OCI-LY1 (cell line): ENCODE results near the gene GMEB1.
A peak's percentile ranks its signal among the peaks of the same experiment; 100 is the strongest.

Source experiments
- H2AFZ ChIP-seq: fragments of 200-600 bp; sonication (generic), shearing (Covaris generic); 2 replicates; pipeline ENCODE4 v1.6.0; 2014; ENCODE audit warnings: antibody characterized with exemption, mild to moderate bottlenecking, low read length
- H3F3A ChIP-seq: fragments of 200-600 bp; sonication (generic), shearing (Covaris generic); 2 replicates; pipeline ENCODE4 v1.6.0; 2014; ENCODE audit warnings: mild to moderate bottlenecking, antibody characterized with exemption, low read length, moderate library complexity; ENCODE audit not compliant: insufficient read depth
- H3K27ac ChIP-seq: fragments of 200-600 bp; sonication (generic); 2 replicates; pipeline ENCODE4 v1.5.1; 2014; ENCODE audit warnings: low read length, mixed run types, mild to moderate bottlenecking, low read depth; ENCODE audit not compliant: poor library complexity, severe bottlenecking
- H3K27me3 ChIP-seq: fragments of 200-600 bp; sonication (generic); 2 replicates; pipeline ENCODE4 v1.6.0; 2014; ENCODE audit warnings: antibody characterized with exemption, mild to moderate bottlenecking, low read length, moderate library complexity; ENCODE audit not compliant: insufficient read depth
- H3K36me3 ChIP-seq: fragments of 200-600 bp; sonication (generic); 2 replicates; pipeline ENCODE4 v1.6.1; 2014; ENCODE audit warnings: mild to moderate bottlenecking, antibody characterized with exemption, low read length, moderate library complexity, mixed read lengths; ENCODE audit not compliant: insufficient read depth
- H3K4me1 ChIP-seq: fragments of 200-600 bp; sonication (generic); 2 replicates; pipeline ENCODE4 v1.5.1; 2014; ENCODE audit warnings: mild to moderate bottlenecking, low read length, moderate library complexity; ENCODE audit not compliant: insufficient read depth, severe bottlenecking
- H3K4me2 ChIP-seq: fragments of 200-600 bp; sonication (generic), shearing (Covaris generic); 2 replicates; pipeline ENCODE4 v1.6.1; 2014; ENCODE audit warnings: low read length
- H3K4me3 ChIP-seq: fragments of 200-600 bp; sonication (generic); 2 replicates; pipeline ENCODE4 v1.5.1; 2014; ENCODE audit warnings: low read length, low read depth, mild to moderate bottlenecking, mixed read lengths; ENCODE audit not compliant: poor library complexity, severe bottlenecking
- H3K79me2 ChIP-seq: fragments of 200-600 bp; shearing (Covaris generic); 2 replicates; pipeline ENCODE4 v1.6.1; 2016; ENCODE audit warnings: mixed run types, low read length, mixed read lengths; ENCODE audit not compliant: insufficient read depth
- H3K9ac ChIP-seq: fragments of 200-600 bp; sonication (generic), shearing (Covaris generic); 2 replicates; pipeline ENCODE4 v1.6.1; 2014; ENCODE audit warnings: mild to moderate bottlenecking, low read length, mixed read lengths
- H3K9me2 ChIP-seq: fragments of 200-600 bp; sonication (generic), shearing (Covaris generic); 2 replicates; pipeline ENCODE4 v1.6.1; 2014; ENCODE audit warnings: low read depth, mild to moderate bottlenecking, low read length, mixed read lengths
- H3K9me3 ChIP-seq: fragments of 200-600 bp; shearing (Covaris generic); 2 replicates; pipeline ENCODE4 v1.6.1; 2014; ENCODE audit warnings: low read length, mixed read lengths
- H4K20me1 ChIP-seq: fragments of 200-600 bp; sonication (generic), shearing (Covaris generic); 2 replicates; pipeline ENCODE4 v1.6.0; 2016; ENCODE audit warnings: mild to moderate bottlenecking, low read length; ENCODE audit not compliant: insufficient read depth
- EZH2 ChIP-seq: fragments of 200-600 bp; sonication (generic), shearing (Covaris generic); IDR thresholded peaks from 2 replicates; pipeline ENCODE4 v1.8.0; 2017; ENCODE audit warnings: borderline replicate concordance, mixed run types, mild to moderate bottlenecking, antibody characterized with exemption, low read length, moderate library complexity, mixed read lengths
- TF ChIP-seq, protein P1 (sequence below): fragments of 200-600 bp; sonication (generic), shearing (Covaris generic); IDR thresholded peaks from 2 replicates; pipeline ENCODE4 v1.5.1; 2017; ENCODE audit warnings: mild to moderate bottlenecking, antibody characterized with exemption, low read length, moderate library complexity, mixed read lengths

Gene GMEB1

DNA sequence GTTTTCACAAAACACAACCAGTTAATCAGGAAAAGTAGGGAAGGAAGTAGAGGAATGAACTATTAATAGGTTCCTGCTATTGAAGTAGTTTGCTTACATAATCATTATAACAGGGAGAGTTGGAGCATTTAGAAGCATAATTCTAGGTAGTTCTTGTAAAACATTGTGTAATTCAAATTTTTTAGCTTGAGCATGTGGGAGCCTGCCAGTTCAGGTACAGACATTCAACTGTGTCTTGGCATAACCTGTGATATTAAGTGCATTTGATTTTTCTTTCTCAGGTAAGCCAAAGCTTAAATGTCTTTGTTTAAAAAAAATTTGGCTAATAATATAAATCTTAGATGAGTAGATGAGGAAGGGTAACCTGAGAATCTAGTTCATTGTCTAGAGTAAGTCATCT is 71.5 kb downstream of the GMEB1 start:
- H3K79me2 ChIP-seq, result peaks cover 75% of the 10 kb centered on the region
- H3K4me3 ChIP-seq, result no peak overlapping the region
- H3K9me3 ChIP-seq, result no peaks in the 10 kb centered on the region
- no peaks in the 10 kb centered on the region for H3F3A ChIP-seq
- H3K36me3 ChIP-seq, result peaks cover 72% of the 10 kb centered on the region
- peaks cover 46% of the 10 kb centered on the region for H3K4me1 ChIP-seq
- 0 out of 2 replicates have a peak overlapping the region, but pooled peaks have one; percentile 7 for H3K4me2 ChIP-seq
- 0 out of 2 replicates have a peak, but pooled peaks cover 3% of the 10 kb centered on the region for H4K20me1 ChIP-seq
- H3K9ac ChIP-seq, result no peak overlapping the region
- H3K27me3 ChIP-seq, result no peaks in the 10 kb centered on the region
- H3K27ac ChIP-seq, result no peak overlapping the region
- no peaks in the 10 kb centered on the region for H3K9me2 ChIP-seq
- TF ChIP-seq EZH2, result no peak
- TF ChIP-seq, protein P1, sequence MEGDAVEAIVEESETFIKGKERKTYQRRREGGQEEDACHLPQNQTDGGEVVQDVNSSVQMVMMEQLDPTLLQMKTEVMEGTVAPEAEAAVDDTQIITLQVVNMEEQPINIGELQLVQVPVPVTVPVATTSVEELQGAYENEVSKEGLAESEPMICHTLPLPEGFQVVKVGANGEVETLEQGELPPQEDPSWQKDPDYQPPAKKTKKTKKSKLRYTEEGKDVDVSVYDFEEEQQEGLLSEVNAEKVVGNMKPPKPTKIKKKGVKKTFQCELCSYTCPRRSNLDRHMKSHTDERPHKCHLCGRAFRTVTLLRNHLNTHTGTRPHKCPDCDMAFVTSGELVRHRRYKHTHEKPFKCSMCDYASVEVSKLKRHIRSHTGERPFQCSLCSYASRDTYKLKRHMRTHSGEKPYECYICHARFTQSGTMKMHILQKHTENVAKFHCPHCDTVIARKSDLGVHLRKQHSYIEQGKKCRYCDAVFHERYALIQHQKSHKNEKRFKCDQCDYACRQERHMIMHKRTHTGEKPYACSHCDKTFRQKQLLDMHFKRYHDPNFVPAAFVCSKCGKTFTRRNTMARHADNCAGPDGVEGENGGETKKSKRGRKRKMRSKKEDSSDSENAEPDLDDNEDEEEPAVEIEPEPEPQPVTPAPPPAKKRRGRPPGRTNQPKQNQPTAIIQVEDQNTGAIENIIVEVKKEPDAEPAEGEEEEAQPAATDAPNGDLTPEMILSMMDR, result no peak
- no peak overlapping the region for H2AFZ ChIP-seq

DNA sequence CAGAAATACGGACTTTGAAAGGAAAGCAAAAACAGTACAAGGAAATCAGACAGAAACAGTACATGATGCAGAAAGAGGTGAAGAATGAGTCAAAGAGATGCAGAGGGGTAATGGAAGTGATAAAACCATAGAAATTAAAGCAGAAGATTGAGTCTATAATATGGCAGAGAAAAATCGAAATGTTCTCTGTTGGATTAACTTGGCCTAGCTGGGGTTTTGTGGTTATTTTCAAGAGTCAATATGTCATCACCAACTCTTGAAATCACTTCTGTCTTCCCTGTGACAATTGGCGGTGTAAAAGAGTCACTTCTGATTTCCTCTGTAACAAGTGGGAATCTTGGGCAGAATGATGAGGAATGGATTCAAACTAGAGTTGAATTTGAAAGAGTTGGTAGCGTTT is 75.6 kb downstream of the GMEB1 start:
- TF ChIP-seq, protein P1, result no peak
- no peak for TF ChIP-seq EZH2
- no peak overlapping the region for H3K9ac ChIP-seq
- peak overlapping the region; percentile 10; the same call in 1 of the 2 replicates for H3K4me2 ChIP-seq
- H3K9me2 ChIP-seq, result no peaks in the 10 kb centered on the region
- H3K9me3 ChIP-seq, result no peaks in the 10 kb centered on the region
- H2AFZ ChIP-seq, result no peak overlapping the region
- peaks cover 93% of the 10 kb centered on the region for H3K79me2 ChIP-seq
- H3K27ac ChIP-seq, result no peak overlapping the region
- H3K36me3 ChIP-seq, result peaks cover 96% of the 10 kb centered on the region
- H4K20me1 ChIP-seq, result 0 out of 2 replicates have a peak, but pooled peaks cover 3% of the 10 kb centered on the region
- H3K4me3 ChIP-seq, result no peak overlapping the region
- H3F3A ChIP-seq, result no peaks in the 10 kb centered on the region
- H3K27me3 ChIP-seq, result no peaks in the 10 kb centered on the region
- H3K4me1 ChIP-seq, result peaks cover 42% of the 10 kb centered on the region

DNA sequence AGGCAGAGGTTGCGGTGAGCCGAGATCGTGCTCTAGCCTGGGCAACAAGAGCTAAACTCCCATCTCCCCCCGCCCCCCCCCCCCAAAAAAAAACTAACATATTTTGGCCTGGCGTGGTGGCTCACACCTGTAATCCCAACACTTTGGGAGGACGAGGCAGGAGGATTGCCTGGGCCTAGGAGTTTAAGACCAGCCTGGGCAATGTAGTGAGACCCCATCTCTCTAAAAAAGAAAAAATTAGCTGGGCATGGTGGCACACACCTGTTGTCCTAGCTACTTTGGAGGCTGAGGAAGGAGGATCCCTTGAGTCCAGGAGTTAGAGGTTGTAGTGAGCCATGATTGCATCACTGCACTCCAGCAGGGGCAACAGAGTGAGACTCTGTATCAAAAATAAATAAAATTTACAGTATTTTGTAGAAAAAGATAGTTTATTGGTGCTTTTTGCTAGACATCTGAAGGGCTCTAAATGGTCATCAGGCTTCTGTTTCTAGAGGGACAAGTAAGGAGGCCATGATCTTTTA is 77.1 kb downstream of the GMEB1 start:
- no peaks in the 10 kb centered on the region for H4K20me1 ChIP-seq

More for the DNA sequence above, 77.1 kb downstream of the GMEB1 start:
- H3K9me2 ChIP-seq, result no peaks in the 10 kb centered on the region
- TF ChIP-seq, protein P1, result no peak
- TF ChIP-seq EZH2, result no peak
- peaks cover 40% of the 10 kb centered on the region for H3K4me1 ChIP-seq
- no peaks in the 10 kb centered on the region for H3K27me3 ChIP-seq
- H3K36me3 ChIP-seq, result peaks cover 94% of the 10 kb centered on the region
- no peaks in the 10 kb centered on the region for H3F3A ChIP-seq
- H3K79me2 ChIP-seq, result peaks cover 93% of the 10 kb centered on the region
- H3K4me2 ChIP-seq, result no peak overlapping the region
- no peaks in the 10 kb centered on the region for H3K9me3 ChIP-seq
- no peak overlapping the region for H3K4me3 ChIP-seq
- H3K27ac ChIP-seq, result no peak overlapping the region
- no peak overlapping the region for H3K9ac ChIP-seq
- no peak overlapping the region for H2AFZ ChIP-seq
